Esophagus muscularis mucosa (tissue), 3 donors: Measurements from ENCODE around the gene TIMM22.

Experiments
- CTCF ChIP-seq, 3 experiments: fragments of 200-600 bp in 2 of 3; fragments of 450-650 bp in 1 of 3; sonication (generic) in 2 of 3; IDR thresholded peaks; one replicate each; pipeline ENCODE4 v1.5.1; 2017 to 2019; ENCODE audit warnings: antibody characterized with exemption in 3 of 3, mild to moderate bottlenecking in 2 of 3, moderate library complexity in 1 of 3
- POLR2A ChIP-seq: fragments of 450-650 bp; IDR thresholded peaks from one replicate; pipeline ENCODE4 v1.6.1; 2017; ENCODE audit warnings: antibody characterized with exemption, moderate library complexity, mild to moderate bottlenecking, low read depth

GRCh38 chr17:1037238-1037879 is 40.4 kb downstream of the TIMM22 start:
- no peak for TF ChIP-seq POLR2A
- TF ChIP-seq CTCF (IDR thresholded peaks at IDR 0.05), result no peak
